SK-N-MC (cell line): Measurements from ENCODE around the gene DNAJC5.

Experiments
- DNase-seq: peaks from one replicate; pipeline ENCODE4 v3.0.0-alpha.2; 2011; ENCODE audit warnings: low read depth, low spot score
- H3K27ac ChIP-seq: fragments of 200-600 bp; sonication (generic); 2 replicates; pipeline ENCODE4 v1.5.1; 2016; ENCODE audit warnings: mixed run types
- H3K36me3 ChIP-seq: fragments of 200-600 bp; sonication (generic); 2 replicates; pipeline ENCODE4 v1.6.1; 2017; ENCODE audit warnings: antibody characterized with exemption, low read length, mixed read lengths; ENCODE audit not compliant: insufficient read depth
- H3K4me3 ChIP-seq: fragments of 200-600 bp; sonication (generic); 2 replicates; pipeline ENCODE4 v1.5.1; 2016
- H3K9ac ChIP-seq: fragments of 200-600 bp; sonication (generic); 2 replicates; pipeline ENCODE4 v1.8.0; 2017; ENCODE audit warnings: mixed run types, mixed read lengths; ENCODE audit not compliant: insufficient read length
- H3K9me3 ChIP-seq: fragments of 200-600 bp; sonication (generic); 2 replicates; pipeline ENCODE4 v1.6.1; 2017; ENCODE audit warnings: low read depth, mild to moderate bottlenecking, antibody characterized with exemption, low read length, moderate library complexity, mixed read lengths
- EZH2 ChIP-seq: fragments of 200-600 bp; sonication (generic); IDR thresholded peaks from one replicate; pipeline ENCODE4 v1.6.1; 2017; ENCODE audit warnings: antibody characterized with exemption
- FOXP2 ChIP-seq: optimal IDR thresholded peaks from 2 replicates; pipeline ENCODE3; 2011; ENCODE audit warnings: mild to moderate bottlenecking, moderate library complexity; ENCODE audit not compliant: insufficient read depth; ENCODE audit errors: extremely low read length, control extremely low read depth
- POLR2AphosphoS5 ChIP-seq: IDR thresholded peaks from 2 replicates; pipeline ENCODE4 v1.6.1; 2012; ENCODE audit warnings: mild to moderate bottlenecking, low read depth, low read length, borderline replicate concordance

The DNAJC5 gene

GRCh38 chr20:63896264-63897105 is 1.6 kb downstream of the DNAJC5 start:
- Histone ChIP-seq H3K9ac (peak overlapping the region; percentile 78), H3K36me3 (no peaks in the 10 kb centered on the region; the same call in 1 of the 2 replicates), H3K9me3 (no peaks in the 10 kb centered on the region), H3K27ac (no peak overlapping the region), H3K4me3 (peak overlapping the region; percentile 89)
- no peak for DNase-seq
- TF ChIP-seq FOXP2 (no peak), POLR2AphosphoS5 (no peak), EZH2 (no peak)

DNA sequence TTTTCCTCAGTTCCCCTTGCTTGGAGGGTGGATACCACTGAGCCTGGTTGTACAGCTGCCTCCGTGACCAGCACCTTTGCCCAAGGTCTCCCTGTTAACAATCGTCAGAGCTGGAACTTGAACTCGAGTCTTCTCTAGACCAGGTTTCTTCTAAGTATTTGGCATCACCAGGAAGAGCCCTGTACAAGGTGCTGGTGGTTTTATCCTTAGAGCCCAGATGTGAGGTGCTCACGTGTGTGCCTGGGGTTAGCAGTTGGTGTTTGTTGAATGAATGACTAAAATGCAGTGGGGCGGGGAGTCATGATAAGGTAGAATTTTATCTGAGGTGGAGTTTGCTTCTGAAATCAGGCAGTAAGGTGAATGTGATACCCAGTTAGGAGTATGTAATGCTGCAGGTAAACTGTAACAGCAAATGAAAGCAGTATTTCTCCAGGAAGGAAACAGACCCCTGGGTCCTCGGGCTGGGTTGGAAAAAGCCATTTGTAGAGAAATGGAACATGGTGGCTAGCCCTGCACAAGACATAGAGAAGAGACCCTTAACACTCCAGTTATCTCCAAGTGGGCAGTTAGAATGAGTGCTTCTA is 3.1 kb downstream of the DNAJC5 start:
- Histone ChIP-seq H3K4me3 (no peak overlapping the region), H3K9me3 (no peaks in the 10 kb centered on the region), H3K27ac (no peak overlapping the region), H3K36me3 (no peaks in the 10 kb centered on the region; the same call in 1 of the 2 replicates), H3K9ac (no peak overlapping the region)
- TF ChIP-seq FOXP2 (no peak), EZH2 (no peak), POLR2AphosphoS5 (no peak)
- no peak for DNase-seq

DNA sequence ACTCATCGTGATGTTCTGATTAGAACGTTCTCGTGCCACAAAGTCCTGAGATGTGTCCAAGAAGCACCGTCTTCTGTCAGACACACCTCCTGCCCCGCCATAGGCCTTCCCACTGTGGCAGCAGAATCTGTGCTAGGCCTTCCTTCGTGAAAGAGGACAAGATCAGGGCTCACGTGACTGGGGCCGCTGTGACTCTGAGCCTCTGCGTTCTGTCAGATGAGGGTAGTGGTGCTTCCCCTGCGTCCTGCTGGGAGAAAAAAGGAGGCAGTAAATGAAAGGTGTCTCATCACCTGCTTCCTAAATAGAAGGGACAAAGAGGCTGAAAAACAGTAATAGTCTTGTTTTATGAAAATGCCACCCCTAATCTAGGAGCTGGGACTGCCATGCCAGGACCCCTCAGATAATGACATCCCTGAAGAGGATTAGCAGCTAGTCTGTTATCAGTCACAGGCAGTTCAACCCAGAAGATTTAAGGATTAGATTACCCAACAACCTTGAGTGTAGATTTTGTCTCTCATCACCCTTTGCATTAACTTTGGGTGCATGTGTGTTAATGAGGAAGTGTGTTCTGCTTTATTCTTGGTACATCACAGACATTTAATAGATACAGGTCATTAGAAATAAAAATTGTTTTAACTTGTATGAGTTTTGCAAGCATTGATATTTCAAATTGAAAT is 4.1 kb downstream of the DNAJC5 start:
- H3K9ac ChIP-seq: no peak overlapping the region
- TF ChIP-seq POLR2AphosphoS5 (no peak), FOXP2 (no peak), EZH2 (no peak)
- H3K9me3 ChIP-seq: no peaks in the 10 kb centered on the region
- no peak for DNase-seq
- no peak overlapping the region for H3K27ac ChIP-seq
- no peaks in the 10 kb centered on the region; the same call in 1 of the 2 replicates for H3K36me3 ChIP-seq
- H3K4me3 ChIP-seq: no peak overlapping the region

DNA sequence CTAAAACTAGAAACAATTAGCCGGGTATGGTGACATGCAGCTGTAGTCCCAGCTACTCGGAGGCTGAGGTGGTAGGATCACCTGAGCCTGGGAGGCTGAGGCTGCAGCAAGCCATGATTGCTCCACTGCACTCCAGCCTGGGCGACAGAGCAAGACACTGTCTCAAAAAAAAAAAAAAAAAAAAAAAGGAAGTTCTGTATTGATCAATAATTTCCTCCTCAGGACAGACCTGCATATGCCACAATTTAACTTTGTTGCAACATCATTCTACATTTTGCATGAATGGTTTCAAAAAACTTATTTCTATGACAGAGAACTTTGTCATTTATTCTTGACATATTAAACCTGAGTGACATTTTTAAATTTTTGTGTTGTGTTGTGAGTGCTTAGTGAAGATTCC is 5.5 kb downstream of the DNAJC5 start:
- TF ChIP-seq EZH2 (no peak), FOXP2 (no peak), POLR2AphosphoS5 (no peak)
- Histone ChIP-seq H3K4me3 (no peak overlapping the region), H3K36me3 (no peaks in the 10 kb centered on the region; the same call in 1 of the 2 replicates), H3K27ac (no peak overlapping the region), H3K9me3 (no peaks in the 10 kb centered on the region), H3K9ac (no peak overlapping the region)
- no peak for DNase-seq

DNA sequence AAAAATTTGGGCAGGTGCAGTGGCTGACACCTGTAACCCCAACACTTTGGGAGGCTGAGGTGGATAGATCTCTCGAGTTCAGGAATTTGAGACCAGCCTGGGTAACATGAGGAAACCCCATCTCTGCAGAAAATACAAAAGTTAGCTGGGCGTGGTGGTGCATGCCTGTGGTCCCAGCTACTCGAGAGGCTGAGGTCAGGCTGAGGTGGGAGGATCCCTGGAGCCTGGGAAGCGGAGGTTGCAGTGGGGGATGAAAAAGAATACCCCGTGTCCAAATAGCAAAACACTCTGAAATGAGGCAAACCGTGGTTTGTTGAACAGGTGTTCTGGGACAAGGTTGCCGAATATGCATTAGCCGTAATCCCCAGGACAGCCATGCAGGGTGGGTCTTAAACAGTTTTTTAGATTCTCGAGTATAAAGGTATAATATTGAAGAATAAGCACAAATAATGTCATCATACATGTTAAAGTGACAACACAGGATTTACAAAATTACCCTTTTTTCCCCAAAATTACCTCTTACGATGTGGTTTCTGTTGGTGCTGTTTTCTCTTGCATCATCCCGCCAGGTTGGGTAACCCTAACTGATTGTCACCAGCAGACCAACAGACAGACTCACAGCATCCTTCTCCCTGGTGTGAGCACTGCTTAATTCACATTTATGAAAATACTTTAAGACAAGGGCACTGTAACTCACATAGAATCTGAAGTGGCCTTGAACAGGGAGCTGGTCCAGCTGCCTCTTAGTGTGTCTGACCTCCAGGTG is 9.1 kb downstream of the DNAJC5 start:
- Histone ChIP-seq H3K36me3 (no peaks in the 10 kb centered on the region; the same call in 1 of the 2 replicates), H3K27ac (no peak overlapping the region), H3K9ac (no peak overlapping the region), H3K4me3 (no peak overlapping the region), H3K9me3 (no peaks in the 10 kb centered on the region)
- TF ChIP-seq EZH2 (no peak), POLR2AphosphoS5 (no peak), FOXP2 (no peak)
- no peak for DNase-seq

DNA sequence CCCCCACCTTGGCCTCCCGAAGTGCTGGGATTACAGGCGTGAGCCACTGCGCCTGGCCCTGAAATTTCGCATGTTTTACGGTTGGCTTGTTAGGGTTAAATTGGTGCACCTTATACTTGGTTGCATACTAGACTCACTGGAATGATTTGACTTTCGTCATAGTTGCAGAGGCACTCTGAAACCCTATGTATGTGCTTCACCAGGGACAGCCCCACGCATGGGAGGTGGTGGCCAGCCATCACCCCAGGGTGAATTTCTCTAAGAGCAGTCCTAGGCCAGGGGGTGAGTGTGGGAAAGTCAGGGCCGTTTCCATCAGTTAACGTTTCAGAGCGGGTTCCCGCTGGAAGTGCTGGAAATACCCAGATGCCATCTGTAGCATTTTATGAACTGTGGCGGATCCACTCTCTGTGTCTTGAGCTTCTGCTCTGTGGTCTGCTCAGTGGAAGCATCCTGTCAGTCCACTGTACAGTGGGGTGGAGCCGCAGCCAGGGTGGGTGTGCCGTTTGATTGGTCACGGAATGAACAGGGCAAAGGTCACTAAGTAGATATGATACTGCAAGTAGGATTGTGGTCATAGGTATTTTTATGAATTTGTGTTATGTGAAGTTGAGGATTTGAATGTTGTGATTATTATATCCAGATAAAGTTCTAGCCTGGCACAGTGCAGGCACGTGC is 13.2 kb downstream of the DNAJC5 start:
- H3K27ac ChIP-seq: no peak overlapping the region
- no peak overlapping the region for H3K9ac ChIP-seq
- H3K36me3 ChIP-seq: no peaks in the 10 kb centered on the region; the same call in 1 of the 2 replicates
- TF ChIP-seq FOXP2 (no peak), EZH2 (no peak), POLR2AphosphoS5 (no peak)
- no peak for DNase-seq
- no peak overlapping the region for H3K4me3 ChIP-seq
- no peaks in the 10 kb centered on the region for H3K9me3 ChIP-seq

GRCh38 chr20:63911176-63911575 is 16.2 kb downstream of the DNAJC5 start:
- DNase-seq: no peak
- Histone ChIP-seq H3K9ac (no peak overlapping the region), H3K4me3 (no peak overlapping the region), H3K36me3 (peaks cover 3% of the 10 kb centered on the region; the same call in 1 of the 2 replicates), H3K27ac (no peak overlapping the region), H3K9me3 (no peaks in the 10 kb centered on the region)
- TF ChIP-seq POLR2AphosphoS5 (no peak), EZH2 (no peak), FOXP2 (no peak)

GRCh38 chr20:63913768-63914167 is 18.8 kb downstream of the DNAJC5 start:
- H3K36me3 ChIP-seq: peaks cover 7% of the 10 kb centered on the region; the same call in 1 of the 2 replicates

More at GRCh38 chr20:63913768-63914167, 18.8 kb downstream of the DNAJC5 start:
- no peak for DNase-seq
- H3K4me3 ChIP-seq: no peak overlapping the region
- H3K9me3 ChIP-seq: no peaks in the 10 kb centered on the region
- no peak overlapping the region for H3K27ac ChIP-seq
- TF ChIP-seq POLR2AphosphoS5 (no peak), FOXP2 (no peak), EZH2 (no peak)
- H3K9ac ChIP-seq: no peak overlapping the region
